Neural cell (in vitro differentiated cells): ENCODE data around the gene FAM186B. TPM values are rescaled to one million over a fixed set of nuclear protein-coding genes. Genes with fewer than 3 reads are reported as not detected.

Source experiments
- H2AFZ ChIP-seq: fragments of 200-600, 300-800 bp; sonication (generic), shearing (Covaris generic); 2 replicates; pipeline ENCODE4 v1.6.0; 2014; ENCODE audit warnings: low read depth, mild to moderate bottlenecking, antibody characterized with exemption, low read length, moderate library complexity
- H3F3A ChIP-seq: fragments of 200-600 bp; shearing (Covaris generic); 2 replicates; pipeline ENCODE4 v1.6.1; 2016; ENCODE audit warnings: mild to moderate bottlenecking, moderate library complexity, mixed read lengths, antibody characterized with exemption, low read length; ENCODE audit not compliant: insufficient read depth, poor library complexity, severe bottlenecking
- H3K27ac ChIP-seq: fragments of 200-600, 300-800 bp; sonication (generic), shearing (Covaris generic); 2 replicates; pipeline ENCODE4 v1.5.1; 2014; ENCODE audit warnings: mild to moderate bottlenecking, low read length, moderate library complexity
- H3K27me3 ChIP-seq: fragments of 300-800, 200-600 bp; sonication (generic), shearing (Covaris generic); 2 replicates; pipeline ENCODE4 v1.6.0; 2014; ENCODE audit warnings: mild to moderate bottlenecking, low read depth, low read length, moderate library complexity; ENCODE audit not compliant: insufficient read depth
- H3K36me3 ChIP-seq: fragments of 300-800, 200-600 bp; sonication (generic), shearing (Covaris generic); 2 replicates; pipeline ENCODE4 v1.5.1; 2014; ENCODE audit warnings: mild to moderate bottlenecking, antibody characterized with exemption, low read length, moderate library complexity; ENCODE audit not compliant: insufficient read depth
- H3K4me2 ChIP-seq: fragments of 300-800, 200-600 bp; sonication (generic), shearing (Covaris generic); 2 replicates; pipeline ENCODE4 v1.6.0; 2014; ENCODE audit warnings: mild to moderate bottlenecking, low read length
- H3K4me3 ChIP-seq: fragments of 300-800, 200-600 bp; sonication (generic), shearing (Covaris generic); 2 replicates; pipeline ENCODE4 v1.5.1; 2014; ENCODE audit warnings: mild to moderate bottlenecking, low read length, moderate library complexity
- H3K79me2 ChIP-seq: fragments of 200-600 bp; shearing (Covaris generic); replicated peaks from 2 replicates; pipeline ENCODE4 v1.6.0; 2014; ENCODE audit warnings: mild to moderate bottlenecking, low read length, moderate library complexity; ENCODE audit not compliant: insufficient read depth
- H3K9ac ChIP-seq: fragments of 300-800, 200-600 bp; sonication (generic), shearing (Covaris generic); 2 replicates; pipeline ENCODE4 v1.6.1; 2016; ENCODE audit warnings: mild to moderate bottlenecking, low read length, mixed read lengths
- H3K9me2 ChIP-seq: fragments of 200-600 bp; shearing (Covaris generic); 2 replicates; pipeline ENCODE4 v1.6.1; 2016; ENCODE audit warnings: mild to moderate bottlenecking, low read length, mixed read lengths; ENCODE audit not compliant: insufficient read depth
- H3K9me3 ChIP-seq: fragments of 200-600, 300-800 bp; sonication (generic), shearing (Covaris generic); 2 replicates; pipeline ENCODE4 v1.6.1; 2016; ENCODE audit warnings: mild to moderate bottlenecking, mixed run types, low read length, moderate library complexity, mixed read lengths
- H4K20me1 ChIP-seq: fragments of 200-600 bp; shearing (Covaris generic); 2 replicates; pipeline ENCODE4 v1.6.1; 2016; ENCODE audit warnings: mild to moderate bottlenecking, mixed run types; ENCODE audit not compliant: insufficient read depth
- CTCF ChIP-seq: fragments of 450-650 bp; IDR thresholded peaks from 2 replicates; pipeline ENCODE4 v1.5.1; 2014; ENCODE audit warnings: antibody characterized with exemption, mild to moderate bottlenecking, moderate library complexity; ENCODE audit not compliant: poor library complexity, severe bottlenecking
- EP300 ChIP-seq: fragments of 450-650 bp; conservative IDR thresholded peaks from 2 replicates; pipeline ENCODE4 v1.6.1; 2014; ENCODE audit warnings: antibody characterized with exemption, mild to moderate bottlenecking, moderate library complexity; ENCODE audit not compliant: poor library complexity, severe bottlenecking
- EZH2 ChIP-seq: fragments of 200-600, 300-800 bp; shearing (Covaris generic), sonication (generic); IDR thresholded peaks from 2 replicates; pipeline ENCODE4 v1.6.1; 2014; ENCODE audit warnings: antibody characterized with exemption, low read length, borderline replicate concordance, mild to moderate bottlenecking; ENCODE audit not compliant: insufficient read depth, poor library complexity, severe bottlenecking
- MXI1 ChIP-seq: fragments of 450-650 bp; conservative IDR thresholded peaks from 2 replicates; pipeline ENCODE4 v1.6.1; 2014; ENCODE audit warnings: antibody characterized with exemption, mild to moderate bottlenecking; ENCODE audit not compliant: poor library complexity, severe bottlenecking
- POLR2AphosphoS5 ChIP-seq: IDR thresholded peaks from 2 replicates; pipeline ENCODE4 v1.6.1; 2012
- RAD21 ChIP-seq: fragments of 450-650 bp; conservative IDR thresholded peaks from 2 replicates; pipeline ENCODE4 v1.6.1; 2014; ENCODE audit warnings: antibody characterized with exemption, mild to moderate bottlenecking, moderate library complexity
- SMC3 ChIP-seq: fragments of 450-650 bp; conservative IDR thresholded peaks from 2 replicates; pipeline ENCODE4 v1.6.1; 2014; ENCODE audit warnings: antibody characterized with exemption, mild to moderate bottlenecking, moderate library complexity; ENCODE audit not compliant: poor library complexity
- TAF1 ChIP-seq: IDR thresholded peaks from 2 replicates; pipeline ENCODE4 v1.6.1; 2012; ENCODE audit warnings: low read depth
- polyA plus RNA-seq: library from polyadenylated mRNA; depleted of rRNA; stranded (reverse); fragments of >200 nt; gene quantifications from 2 replicates; pipeline ENCODE4 v1.2.3, GENCODE V29; 2014
- TF ChIP-seq, protein P1 (sequence below): IDR thresholded peaks from 2 replicates; pipeline ENCODE4 v1.6.1; 2012; ENCODE audit warnings: borderline replicate concordance

FAM186B gene
- polyA plus RNA-seq, 1 donor from 2014 or later = not detected

- Histone ChIP-seq H3K4me2 (no peak overlapping the region), H3K27ac (no peak overlapping the region), H3K79me2 (no peaks in the 10 kb centered on the region), H3K9me2 (no peaks in the 10 kb centered on the region), H3F3A (no peaks in the 10 kb centered on the region), H2AFZ (no peak overlapping the region), H3K4me3 (no peak overlapping the region), H3K36me3 (no peaks in the 10 kb centered on the region), H4K20me1 (no peaks in the 10 kb centered on the region), H3K9ac (no peak overlapping the region), H3K9me3 (no peaks in the 10 kb centered on the region), H3K27me3 (peaks cover 19% of the 10 kb centered on the region)
- TF ChIP-seq CTCF (no peak), RAD21 (no peak), EZH2 (no peak), TAF1 (no peak), POLR2AphosphoS5 (no peak), EP300 (no peak), MXI1 (no peak)
- TF ChIP-seq, protein P1, sequence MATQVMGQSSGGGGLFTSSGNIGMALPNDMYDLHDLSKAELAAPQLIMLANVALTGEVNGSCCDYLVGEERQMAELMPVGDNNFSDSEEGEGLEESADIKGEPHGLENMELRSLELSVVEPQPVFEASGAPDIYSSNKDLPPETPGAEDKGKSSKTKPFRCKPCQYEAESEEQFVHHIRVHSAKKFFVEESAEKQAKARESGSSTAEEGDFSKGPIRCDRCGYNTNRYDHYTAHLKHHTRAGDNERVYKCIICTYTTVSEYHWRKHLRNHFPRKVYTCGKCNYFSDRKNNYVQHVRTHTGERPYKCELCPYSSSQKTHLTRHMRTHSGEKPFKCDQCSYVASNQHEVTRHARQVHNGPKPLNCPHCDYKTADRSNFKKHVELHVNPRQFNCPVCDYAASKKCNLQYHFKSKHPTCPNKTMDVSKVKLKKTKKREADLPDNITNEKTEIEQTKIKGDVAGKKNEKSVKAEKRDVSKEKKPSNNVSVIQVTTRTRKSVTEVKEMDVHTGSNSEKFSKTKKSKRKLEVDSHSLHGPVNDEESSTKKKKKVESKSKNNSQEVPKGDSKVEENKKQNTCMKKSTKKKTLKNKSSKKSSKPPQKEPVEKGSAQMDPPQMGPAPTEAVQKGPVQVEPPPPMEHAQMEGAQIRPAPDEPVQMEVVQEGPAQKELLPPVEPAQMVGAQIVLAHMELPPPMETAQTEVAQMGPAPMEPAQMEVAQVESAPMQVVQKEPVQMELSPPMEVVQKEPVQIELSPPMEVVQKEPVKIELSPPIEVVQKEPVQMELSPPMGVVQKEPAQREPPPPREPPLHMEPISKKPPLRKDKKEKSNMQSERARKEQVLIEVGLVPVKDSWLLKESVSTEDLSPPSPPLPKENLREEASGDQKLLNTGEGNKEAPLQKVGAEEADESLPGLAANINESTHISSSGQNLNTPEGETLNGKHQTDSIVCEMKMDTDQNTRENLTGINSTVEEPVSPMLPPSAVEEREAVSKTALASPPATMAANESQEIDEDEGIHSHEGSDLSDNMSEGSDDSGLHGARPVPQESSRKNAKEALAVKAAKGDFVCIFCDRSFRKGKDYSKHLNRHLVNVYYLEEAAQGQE = no peak
Measured at GRCh38 chr12:49550693-49551252, 54.7 kb downstream of the FAM186B start.

DNA sequence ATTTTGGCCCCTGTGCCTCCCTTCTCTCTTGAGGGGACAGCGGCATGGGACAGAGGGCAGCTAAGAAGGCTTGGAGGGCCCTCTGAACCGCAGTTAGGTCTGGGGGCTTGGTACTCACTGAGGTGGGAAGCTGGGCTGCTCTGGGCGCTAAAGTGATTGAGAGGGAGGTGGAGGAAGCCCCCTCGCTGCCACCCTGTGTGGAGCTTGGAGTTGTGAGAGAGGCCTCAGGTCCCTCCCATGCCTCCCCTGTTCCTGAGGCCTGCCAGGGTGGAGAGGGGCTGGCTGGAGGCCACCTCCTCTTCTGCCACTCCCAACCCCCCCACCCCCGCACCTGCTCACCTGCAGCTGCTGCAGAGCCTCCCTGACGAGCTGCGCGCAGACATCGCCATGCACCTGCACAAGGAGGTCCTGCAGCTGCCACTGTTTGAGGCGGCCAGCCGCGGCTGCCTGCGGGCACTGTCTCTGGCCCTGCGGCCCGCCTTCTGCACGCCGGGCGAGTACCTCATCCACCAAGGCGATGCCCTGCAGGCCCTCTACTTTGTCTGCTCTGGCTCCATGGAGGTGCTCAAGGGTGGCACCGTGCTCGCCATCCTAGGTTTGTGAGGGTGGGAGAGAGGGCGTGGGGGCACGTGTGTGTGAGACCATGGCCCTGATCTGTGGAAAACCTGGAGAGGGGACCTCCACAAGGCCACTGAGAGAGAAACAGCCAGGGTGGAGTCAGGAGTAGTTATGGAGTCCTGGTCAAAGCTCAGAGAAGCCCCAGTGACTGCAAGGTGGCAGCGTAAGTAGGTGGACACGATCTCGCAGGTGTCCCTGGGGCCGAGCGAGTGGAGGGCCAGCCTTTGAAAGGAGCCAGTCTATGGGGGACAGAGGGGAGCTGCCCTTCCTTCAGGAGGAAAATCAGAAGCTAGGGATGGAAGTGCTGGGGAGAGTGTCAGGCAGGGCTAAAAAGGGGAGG, 55.4 kb downstream of the FAM186B start:
- Histone ChIP-seq H3F3A (no peaks in the 10 kb centered on the region), H3K27ac (no peak overlapping the region), H3K79me2 (no peaks in the 10 kb centered on the region), H3K4me2 (no peak overlapping the region), H3K9me3 (no peaks in the 10 kb centered on the region), H3K27me3 (peaks cover 20% of the 10 kb centered on the region), H4K20me1 (no peaks in the 10 kb centered on the region), H3K4me3 (no peak overlapping the region), H3K36me3 (no peaks in the 10 kb centered on the region), H3K9me2 (no peaks in the 10 kb centered on the region), H2AFZ (no peak overlapping the region), H3K9ac (no peak overlapping the region)
- TF ChIP-seq TAF1 (no peak), MXI1 (no peak), EZH2 (no peak), CTCF (no peak), EP300 (no peak), SMC3 (no peak), RAD21 (no peak), POLR2AphosphoS5 (no peak)
- TF ChIP-seq, protein P1 = no peak
